ENCODE data around the gene ARID4B. TPM values are rescaled to one million over a fixed set of nuclear protein-coding genes. Genes with fewer than 3 reads are reported as not detected.
A peak's percentile ranks its signal among the peaks of the same experiment; 100 is the strongest.
"Not testable (repeated sequence)": the region's sequence is repeated elsewhere in the genome, so short reads cannot be mapped to it uniquely, and the experiment has no call there.

The ARID4B gene
- polyA plus RNA-seq, 2 of the 4 experiments (the other 2 are of a cell fraction) = 14.9 to 16.0 TPM

DNA sequence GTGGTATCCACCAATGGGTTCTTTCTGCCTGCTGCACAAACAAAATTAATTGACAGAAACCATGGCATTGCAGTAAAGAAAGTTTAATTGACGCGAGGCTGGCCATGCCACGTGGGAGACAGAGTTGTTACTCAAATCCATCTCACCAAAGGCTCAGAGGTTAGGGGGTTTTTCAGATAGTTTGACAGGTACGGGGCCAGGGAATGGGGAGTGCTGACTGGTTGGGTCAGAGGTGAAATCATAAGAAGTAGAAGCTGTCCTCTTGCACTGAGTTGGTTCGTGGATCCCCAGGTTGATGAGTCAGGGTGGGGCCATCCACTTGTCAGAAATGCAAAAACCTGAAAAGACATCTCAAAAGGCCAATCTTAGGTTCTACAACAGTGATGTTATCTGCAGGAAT lies 38.3 kb upstream of the ARID4B start:
- Histone ChIP-seq H3K4me2 (peak overlapping the region; percentile 70; the same call in 2 of the 3 replicates), H3K4me1 (peaks cover 4% of the 10 kb centered on the region; the same call in 1 of the 3 replicates), H3K27ac (peak overlapping the region in 1 of 2 experiments; percentile 95; a peak in 3 of 6 replicates), H3K9me3 (no peaks in the 10 kb centered on the region), H3K4me3 (no peak overlapping the region)
- WGBS (ENCODE audit: missing lambda C conversion rate) = 87% methylated on average over 5 of the region's 5 CpGs
- ATAC-seq = no peak
- ChIA-PET POLR2A (no interaction called here), CTCF (interaction anchor here (2.4 kb wide), 1 partner anchor 50 kb away, joined by 16 read pairs; no protein-coding TSS in a partner anchor)
- no peak for TF ChIP-seq E2F6 (IDR thresholded peaks at IDR 0.05; ENCODE audit: borderline replicate concordance, low read depth)
- TF ChIP-seq EHF (CRISPR knock-in tag; IDR thresholded peaks at IDR 0.05) = no peak
- TF ChIP-seq POLR2AphosphoS2 (conservative IDR thresholded peaks at IDR 0.05; ENCODE audit: low read length) = no peak
- no peak for TF ChIP-seq PHF8 (IDR thresholded peaks at IDR 0.05; ENCODE audit: borderline replicate concordance, low read depth)
- no peak for TF ChIP-seq RFX5 (IDR thresholded peaks at IDR 0.05)
- TF ChIP-seq KDM5A (IDR thresholded peaks at IDR 0.05) = no peak
- TF ChIP-seq FOXS1 (CRISPR knock-in tag; IDR thresholded peaks at IDR 0.05) = no peak
- TF ChIP-seq CBX8 (IDR thresholded peaks at IDR 0.05) = no peak
- DNase-seq (ENCODE audit: low read depth in 1 of 2, low spot score in 1 of 2) = no peak
- no peak for FAIRE-seq

DNA sequence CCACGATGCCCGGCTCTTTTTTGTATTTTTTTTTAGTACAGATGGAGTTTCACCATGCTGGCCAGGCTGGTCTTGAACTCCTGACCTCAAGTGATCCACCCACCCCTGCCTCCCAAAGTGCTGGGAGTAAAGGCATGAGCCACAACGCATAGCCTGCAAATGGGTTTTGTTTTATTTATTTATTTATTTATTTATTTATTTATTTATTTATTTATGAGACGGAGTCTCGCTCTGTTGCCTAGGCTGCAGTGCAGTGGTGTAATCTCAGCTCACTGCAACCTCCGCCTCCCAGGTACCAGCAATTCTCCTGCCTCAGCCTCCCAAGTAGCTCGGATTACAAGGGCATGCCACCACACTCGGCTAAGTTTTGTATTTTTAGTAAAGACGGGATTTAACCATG lies 36.2 kb upstream of the ARID4B start:
- H3K4me3 ChIP-seq; FAIRE-seq; DNase-seq (ENCODE audit: low read depth in 1 of 2, low spot score in 1 of 2); ATAC-seq; H3K4me2 ChIP-seq; H3K9me3 ChIP-seq; H3K4me1 ChIP-seq; H3K27ac ChIP-seq; POLR2A ChIA-PET: not testable (repeated sequence)
- WGBS (ENCODE audit: missing lambda C conversion rate) = 93% methylated on average over 9 of the region's 9 CpGs
- CTCF ChIA-PET = interaction anchor here (0.8 to 1.7 kb wide), 3 partner anchors 13 to 53 kb away, joined by 3 to 7 read pairs (median 5); no protein-coding TSS in a partner anchor
- peak; percentile 90 for TF ChIP-seq ZC3H11A (IDR thresholded peaks at IDR 0.05)

DNA sequence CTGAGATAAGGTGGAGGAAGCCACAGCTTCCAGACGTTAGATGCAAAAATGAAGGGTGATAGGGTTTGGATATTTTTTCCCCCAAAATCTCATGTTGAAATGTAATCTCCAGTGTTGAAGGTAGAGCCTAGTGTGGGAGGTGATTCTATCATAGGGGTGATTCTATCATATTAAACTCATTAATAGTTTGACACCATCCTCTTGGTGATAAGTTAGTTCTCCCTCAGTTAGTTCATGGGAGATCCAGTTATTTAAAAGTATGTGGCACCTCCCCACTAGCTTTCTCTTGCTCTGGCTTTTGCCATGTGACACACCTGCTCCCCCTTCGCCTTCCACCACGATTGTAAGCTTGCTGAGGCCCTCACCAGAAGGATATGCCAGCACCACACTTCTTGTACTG lies 30.9 kb upstream of the ARID4B start:
- FAIRE-seq (no peak), DNase-seq (ENCODE audit: low read depth in 1 of 2, low spot score in 1 of 2) (no peak), ATAC-seq (no peak)
- 88% methylated on average over 3 of the region's 3 CpGs for WGBS (ENCODE audit: missing lambda C conversion rate)
- ChIA-PET CTCF (interaction anchor here (0.6 to 3.8 kb wide), 2 partner anchors 31 to 57 kb away, joined by 3 to 13 read pairs; no protein-coding TSS in a partner anchor), POLR2A (interaction anchor here (1.1 kb wide), 1 partner anchor 9 kb away, joined by 4 read pairs; the partner anchor contains the start of gene TBCE)
- no peak overlapping the region for H3K27ac ChIP-seq
- no peak overlapping the region for H3K4me3 ChIP-seq
- TF ChIP-seq NR3C1 (IDR thresholded peaks at IDR 0.05) (no peak), RARB (CRISPR knock-in tag; IDR thresholded peaks at IDR 0.05) (no peak), FOSL2 (IDR thresholded peaks at IDR 0.05) (no peak), FOSL2 (CRISPR knock-in tag; IDR thresholded peaks at IDR 0.05) (no peak), ZSCAN20 (CRISPR knock-in tag; IDR thresholded peaks at IDR 0.05) (no peak), ZC3H11A (IDR thresholded peaks at IDR 0.05) (no peak), SMC3 (IDR thresholded peaks at IDR 0.05) (no peak), E2F6 (IDR thresholded peaks at IDR 0.05; ENCODE audit: borderline replicate concordance, low read depth) (no peak), REST (IDR thresholded peaks at IDR 0.05) (no peak), ZFP36 (IDR thresholded peaks at IDR 0.05; ENCODE audit: borderline replicate concordance, partially characterized antibody) (no peak), NFE2L2 (conservative IDR thresholded peaks at IDR 0.05; ENCODE audit: low read length) (no peak), TFCP2L1 (CRISPR knock-in tag; IDR thresholded peaks at IDR 0.05) (no peak), HDAC2 (IDR thresholded peaks at IDR 0.05) (no peak), HMGXB4 (CRISPR knock-in tag; IDR thresholded peaks at IDR 0.05; ENCODE audit: borderline replicate concordance) (no peak), GATA3 (IDR thresholded peaks at IDR 0.05; ENCODE audit: borderline replicate concordance) (no peak)
- H3K9me3 ChIP-seq = no peaks in the 10 kb centered on the region
- H3K4me1 ChIP-seq = no peaks in the 10 kb centered on the region
- no peak overlapping the region for H3K4me2 ChIP-seq
